A549 treated with AZD2906 at 1 μM for 4 hours (cell line): ENCODE measurements around the gene RAD52. TPM values are rescaled to one million over a fixed set of nuclear protein-coding genes. Genes with fewer than 3 reads are reported as not detected.

Experiments
- total RNA-seq: library from RNA; stranded (reverse); fragments of 200-300 nt; extraction: Qiagen RNA extraction; gene quantifications from 5 replicates; pipeline ENCODE4 v1.2.3, GENCODE V29; 2022

Gene RAD52
- total RNA-seq, result 9.2 to 11.6 TPM (median 9.9 TPM) in 5 replicates

DNA sequence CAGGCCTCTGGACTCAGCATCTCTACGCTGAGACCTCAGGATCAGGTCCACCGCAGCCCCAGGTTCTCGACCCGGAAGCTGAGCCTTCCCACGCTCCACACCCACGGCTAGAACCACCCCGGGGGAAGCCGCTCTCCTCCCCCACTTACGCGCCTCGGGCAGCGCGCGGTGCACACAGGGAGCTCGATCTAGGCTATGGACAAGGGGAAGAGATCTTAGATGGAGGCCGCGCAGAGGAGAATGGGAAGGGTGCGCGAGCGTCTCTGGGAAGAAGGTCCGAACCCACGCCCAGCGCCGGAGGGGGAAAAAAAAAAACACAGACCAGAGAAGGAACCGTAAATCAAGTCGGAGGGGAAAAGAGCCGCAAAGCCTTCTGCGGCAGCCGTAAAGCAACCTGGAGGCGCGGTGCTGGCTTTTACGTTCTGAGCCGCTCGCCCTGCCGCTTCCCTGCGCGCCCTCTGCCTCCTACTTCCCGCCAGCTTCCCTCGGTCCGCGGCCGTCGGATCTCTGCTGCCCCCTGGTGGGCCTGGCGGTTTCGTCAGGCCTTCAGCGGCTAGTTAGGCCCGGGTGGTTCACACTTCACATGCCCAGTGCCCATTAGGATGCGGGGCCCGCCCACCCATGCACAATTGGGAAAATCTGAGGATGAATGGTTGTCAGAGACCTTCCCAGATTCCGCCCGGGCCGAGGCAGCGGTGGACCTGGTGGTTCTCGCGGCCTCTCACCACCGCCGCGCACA lies at the start of gene RAD52:
RAD52 (minus strand) TSS at position 242 of the 739 bp plus-strand sequence. CDS start 16,636 bp downstream, outside the sequence.

DNA sequence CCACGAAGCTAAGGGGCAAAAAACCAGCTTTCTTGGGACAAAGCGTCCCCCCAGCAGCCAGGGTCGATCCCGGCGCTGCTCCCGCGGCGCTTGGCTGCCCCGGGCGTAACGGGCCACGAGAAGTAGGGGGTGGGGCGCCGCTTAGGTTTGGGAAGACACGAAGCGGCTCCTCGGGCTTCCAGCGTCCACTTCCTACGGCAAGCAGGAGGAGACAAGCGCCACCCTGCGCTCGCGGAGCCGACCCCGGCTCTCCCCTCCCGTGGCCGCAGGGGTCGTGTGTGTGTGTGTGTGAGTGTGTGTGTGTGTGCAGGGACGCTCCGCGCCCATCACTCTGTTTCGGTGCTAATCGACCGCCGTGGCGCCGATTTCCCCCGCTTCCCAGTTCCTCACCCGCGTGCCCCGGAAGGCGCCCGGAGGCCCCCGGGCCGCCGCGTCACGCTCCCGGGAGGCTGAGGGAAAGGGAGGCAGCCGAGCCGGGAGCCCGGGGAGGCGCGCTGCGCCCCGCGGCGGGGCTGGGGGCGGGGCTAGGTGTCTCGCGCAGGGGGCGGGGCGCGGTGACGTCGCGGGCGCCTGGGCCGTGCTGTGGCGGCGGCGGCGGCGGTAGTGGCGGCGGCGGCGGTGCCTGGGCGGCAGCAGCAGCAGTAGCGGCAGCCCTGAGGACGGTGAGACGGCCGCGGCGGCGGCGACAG lies 41.3 kb upstream of the RAD52 start, which contains the start of gene ERC1:
ERC1 (plus strand) TSS at position 563 of the 689 bp plus-strand sequence. CDS start 36,681 bp downstream, outside the sequence.

Other genes with a start within 250 kb of the RAD52 start
- 77.7 to 109 TPM (median 97.1 TPM) in 5 replicates for gene WNK1, start 197.1 kb downstream of the RAD52 start, total RNA-seq
- gene ERC1, start 41.5 kb upstream of the RAD52 start, total RNA-seq, result 12.0 to 16.8 TPM (median 14.1 TPM) in 5 replicates